A549 treated with GW870086 at 1 μM for 4 hours (cell line): ENCODE measurements around the gene HOXA13. TPM values are rescaled to one million over a fixed set of nuclear protein-coding genes. Genes with fewer than 3 reads are reported as not detected.

Source experiments
- total RNA-seq: library from RNA; stranded (reverse); fragments of 200-300 nt; extraction: Qiagen RNA extraction; gene quantifications from 5 replicates; pipeline ENCODE4 v1.2.3, GENCODE V29; 2022; ENCODE audit warnings: low read depth

HOXA13 gene
- 1.8 to 2.6 TPM (median 2.2 TPM) in 5 replicates for total RNA-seq

GRCh38 chr7:27199849-27200760, at the start of gene HOXA13:
Gene HOXA13, minus strand, starts transcription at chr7:27200091. Its CDS starts 14 bp downstream, at chr7:27200077.

GRCh38 chr7:27242555-27243339, 42.9 kb upstream of the HOXA13 start, which contains the start of gene EVX1:
Gene EVX1, plus strand, starts transcription at chr7:27242802. Its CDS starts 229 bp downstream, at chr7:27243031.

GRCh38 chr7:27185013-27185853, 14.7 kb downstream of the HOXA13 start, which contains the start of gene HOXA11:
Gene HOXA11, minus strand, starts transcription at chr7:27185232. Its CDS starts 88 bp downstream, at chr7:27185144.

GRCh38 chr7:27173956-27174873, 25.7 kb downstream of the HOXA13 start, which contains the start of gene HOXA10:
Gene HOXA10, minus strand, starts transcription at chr7:27174320. Its CDS starts 14 bp downstream, at chr7:27174306.

GRCh38 chr7:27165089-27165995, 34.5 kb downstream of the HOXA13 start, which contains the start of gene HOXA9:
Gene HOXA9, minus strand, starts transcription at chr7:27165537. Its CDS starts 80 bp downstream, at chr7:27165457.

GRCh38 chr7:27156508-27156898, 43.4 kb downstream of the HOXA13 start, which contains the start of gene HOXA7:
Gene HOXA7, minus strand, starts transcription at chr7:27156675. Its CDS starts 130 bp downstream, at chr7:27156545.

GRCh38 chr7:27151931-27152815, 47.7 kb downstream of the HOXA13 start, which contains the start of gene HOXA3:
Gene HOXA3, minus strand, starts transcription at chr7:27152583. Its CDS starts 41,943 bp downstream, at chr7:27110640.

GRCh38 chr7:27147199-27148030, 52.5 kb downstream of the HOXA13 start, which contains the start of gene HOXA6:
Gene HOXA6, minus strand, starts transcription at chr7:27147774. Its CDS starts 25 bp downstream, at chr7:27147749.

Other genes with a start within 250 kb of the HOXA13 start
- 2.2 to 3.9 TPM (median 3.3 TPM) in 5 replicates for gene HOXA1, start 104.1 kb downstream of the HOXA13 start, total RNA-seq
- gene HOXA2, start 97.4 kb downstream of the HOXA13 start, total RNA-seq = 0.80 to 0.97 TPM (median 0.86 TPM) in 5 replicates
- gene HOXA4, start 69.3 kb downstream of the HOXA13 start, total RNA-seq = 1.2 to 2.2 TPM (median 1.9 TPM) in 5 replicates
- gene HOXA5, start 56.4 kb downstream of the HOXA13 start, total RNA-seq = 3.7 to 5.8 TPM (median 4.7 TPM) in 5 replicates
- 0.83 to 2.2 TPM (median 1.5 TPM) in 5 replicates for gene HOXA6, start 52.3 kb downstream of the HOXA13 start, total RNA-seq
- gene HOXA3, start 47.5 kb downstream of the HOXA13 start, total RNA-seq = 3.4 to 7.7 TPM (median 6.4 TPM) in 5 replicates
- gene HOXA7, start 43.4 kb downstream of the HOXA13 start, total RNA-seq = 3.7 to 4.8 TPM (median 4.6 TPM) in 5 replicates
- gene HOXA9, start 34.6 kb downstream of the HOXA13 start, total RNA-seq = 0.49 to 0.99 TPM (median 0.70 TPM) in 5 replicates
- 6.9 to 7.2 TPM (median 7.1 TPM) in 5 replicates for gene HOXA10, start 25.8 kb downstream of the HOXA13 start, total RNA-seq
- 0.55 to 0.80 TPM (median 0.70 TPM) in 5 replicates for gene HOXA11, start 14.9 kb downstream of the HOXA13 start, total RNA-seq
- gene EVX1, start 42.7 kb upstream of the HOXA13 start, total RNA-seq = 0.09 to 0.27 TPM (median 0.11 TPM) in 5 replicates